GM13977 (cell line): Measurements from ENCODE around the gene ERVK3-1.

Experiments used
- DNase-seq: peaks from one replicate; pipeline ENCODE4 v3.0.0; 2012; ENCODE audit warnings: low spot score
- in situ Hi-C: fragments of 300-500 bp; cut with MboI; formaldehyde crosslinking; loops from one replicate; pipeline ENCODE4 v1.12.0; 2022; ENCODE audit warnings: low sequenced_read_pairs, low pct_unique_long_range_greater_than_20kb, mixed read lengths, inconsistent platforms; ENCODE audit not compliant: unreplicated experiment
- TF ChIP-seq, protein P1 (sequence below): IDR thresholded peaks from 2 replicates; pipeline ENCODE4 v1.5.1; 2012; ENCODE audit warnings: mild to moderate bottlenecking, control low read depth; ENCODE audit not compliant: insufficient read depth; ENCODE audit errors: extremely low read depth, missing control alignments

Gene ERVK3-1

GRCh38 chr19:58279042-58279924 is 25.9 kb upstream of the ERVK3-1 start:
- DNase-seq: peak; percentile 39
- TF ChIP-seq, protein P1, sequence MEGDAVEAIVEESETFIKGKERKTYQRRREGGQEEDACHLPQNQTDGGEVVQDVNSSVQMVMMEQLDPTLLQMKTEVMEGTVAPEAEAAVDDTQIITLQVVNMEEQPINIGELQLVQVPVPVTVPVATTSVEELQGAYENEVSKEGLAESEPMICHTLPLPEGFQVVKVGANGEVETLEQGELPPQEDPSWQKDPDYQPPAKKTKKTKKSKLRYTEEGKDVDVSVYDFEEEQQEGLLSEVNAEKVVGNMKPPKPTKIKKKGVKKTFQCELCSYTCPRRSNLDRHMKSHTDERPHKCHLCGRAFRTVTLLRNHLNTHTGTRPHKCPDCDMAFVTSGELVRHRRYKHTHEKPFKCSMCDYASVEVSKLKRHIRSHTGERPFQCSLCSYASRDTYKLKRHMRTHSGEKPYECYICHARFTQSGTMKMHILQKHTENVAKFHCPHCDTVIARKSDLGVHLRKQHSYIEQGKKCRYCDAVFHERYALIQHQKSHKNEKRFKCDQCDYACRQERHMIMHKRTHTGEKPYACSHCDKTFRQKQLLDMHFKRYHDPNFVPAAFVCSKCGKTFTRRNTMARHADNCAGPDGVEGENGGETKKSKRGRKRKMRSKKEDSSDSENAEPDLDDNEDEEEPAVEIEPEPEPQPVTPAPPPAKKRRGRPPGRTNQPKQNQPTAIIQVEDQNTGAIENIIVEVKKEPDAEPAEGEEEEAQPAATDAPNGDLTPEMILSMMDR: no peak
- in situ Hi-C loops: no loop called here

DNA sequence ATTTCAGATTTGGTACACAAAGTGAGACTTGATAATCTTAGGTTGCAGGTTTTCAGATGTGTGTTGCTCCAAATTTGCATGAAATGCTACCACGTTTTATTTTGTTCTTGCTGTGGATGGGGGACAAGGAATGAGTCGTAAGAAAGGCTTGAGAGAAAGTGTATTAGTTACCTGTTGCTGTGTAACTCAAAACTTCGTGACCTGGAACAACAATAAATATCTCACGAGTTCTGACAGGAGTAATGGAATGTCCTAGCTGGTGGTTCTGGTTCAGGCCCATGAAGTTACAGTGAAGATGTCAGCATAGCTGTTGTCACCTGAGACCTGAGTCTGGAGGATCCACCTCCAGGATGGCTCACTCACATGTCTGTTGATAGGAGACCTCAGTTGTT is 25.3 kb upstream of the ERVK3-1 start:
- no peak for DNase-seq
- TF ChIP-seq, protein P1: no peak
- in situ Hi-C loops: no loop called here

DNA sequence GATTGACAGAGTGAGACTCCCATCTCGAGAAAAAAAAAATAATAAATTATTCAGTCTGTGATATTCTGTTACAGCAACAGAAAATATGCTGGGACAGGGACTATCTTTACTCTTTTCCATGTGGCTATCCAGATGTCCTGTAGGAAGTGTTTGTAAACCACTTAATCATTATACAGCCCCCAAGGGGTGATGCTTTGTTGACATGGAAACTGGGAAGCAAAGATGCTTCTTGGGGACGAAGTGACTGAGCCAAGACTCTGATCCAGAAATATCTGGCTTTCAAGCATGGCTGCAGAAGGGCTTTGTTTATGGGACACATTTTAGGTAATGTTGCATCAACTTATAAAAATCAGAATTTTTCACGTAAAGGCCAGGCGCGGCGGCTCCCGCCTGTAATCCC is 21.0 kb upstream of the ERVK3-1 start:
- DNase-seq: no peak
- TF ChIP-seq, protein P1: no peak
- in situ Hi-C loops: no loop called here

GRCh38 chr19:58291943-58292342 is 13.2 kb upstream of the ERVK3-1 start:
- TF ChIP-seq, protein P1: no peak
- no peak for DNase-seq
- in situ Hi-C loops: no loop called here

DNA sequence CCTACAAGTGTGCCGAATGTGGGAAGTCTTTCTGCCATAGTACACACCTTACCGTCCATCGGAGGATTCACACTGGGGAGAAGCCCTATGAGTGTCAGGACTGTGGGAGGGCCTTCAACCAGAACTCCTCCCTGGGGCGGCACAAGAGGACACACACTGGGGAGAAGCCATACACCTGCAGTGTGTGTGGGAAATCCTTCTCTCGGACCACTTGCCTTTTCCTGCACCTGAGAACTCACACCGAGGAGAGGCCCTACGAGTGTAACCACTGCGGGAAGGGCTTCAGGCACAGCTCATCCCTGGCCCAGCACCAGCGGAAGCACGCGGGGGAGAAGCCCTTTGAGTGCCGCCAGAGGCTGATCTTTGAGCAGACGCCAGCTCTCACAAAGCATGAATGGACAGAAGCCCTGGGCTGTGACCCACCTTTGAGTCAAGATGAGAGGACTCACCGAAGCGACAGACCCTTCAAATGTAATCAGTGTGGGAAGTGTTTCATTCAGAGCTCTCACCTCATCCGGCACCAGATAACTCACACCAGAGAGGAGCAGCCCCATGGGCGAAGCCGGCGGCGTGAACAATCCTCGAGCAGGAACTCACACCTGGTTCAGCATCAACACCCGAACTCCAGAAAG is 10.3 kb upstream of the ERVK3-1 start:
- TF ChIP-seq, protein P1: no peak

DNA sequence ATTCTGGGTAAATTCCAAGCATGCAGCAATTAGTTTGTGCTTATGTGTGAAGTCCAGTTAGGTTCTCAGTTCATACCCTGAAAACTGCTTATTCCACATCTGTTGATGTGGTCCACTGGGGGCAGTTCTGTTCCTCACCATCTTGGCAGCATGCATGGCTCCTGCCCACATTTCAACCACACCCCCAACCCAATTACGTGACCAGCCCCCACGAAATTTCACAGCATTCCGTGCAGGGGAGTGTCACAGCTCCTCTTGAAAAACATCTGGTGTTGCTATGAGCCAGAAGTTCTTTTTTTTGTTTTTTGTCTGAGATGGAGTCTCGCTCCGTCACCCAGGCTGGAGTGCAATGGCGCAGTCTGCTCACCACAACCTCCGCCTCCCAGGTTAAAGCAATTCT is 9.1 kb upstream of the ERVK3-1 start:
- TF ChIP-seq, protein P1: no peak
- in situ Hi-C loops: no loop called here

More for the DNA sequence above, 10.3 kb upstream of the ERVK3-1 start:
- in situ Hi-C loops: no loop called here
- DNase-seq: no peak

More for the DNA sequence above, 9.1 kb upstream of the ERVK3-1 start:
- DNase-seq: no peak
